GM19328 (cell line): Measurements from ENCODE around the gene RASL10A.

ENCODE experiments used
- ATAC-seq: cut with Tn5 transposase; IDR thresholded peaks from one replicate; pipeline ENCODE4 v1.9.1; 2021; ENCODE audit warnings: mild to moderate bottlenecking, moderate library complexity; ENCODE audit not compliant: unreplicated experiment

RASL10A gene

GRCh38 chr22:29306835-29307595, 8.5 kb downstream of the RASL10A start:
- no peak for ATAC-seq

- no peak for ATAC-seq
These were observed 9.2 kb downstream of the RASL10A start, which contains the start of gene GAS2L1 for GRCh38 chr22:29306175-29306834. TSS of gene GAS2L1 (plus strand) at chr22:29306650. CDS start at chr22:29308106, 1,456 bp downstream.

GRCh38 chr22:29305836-29306174, 9.7 kb downstream of the RASL10A start:
- no peak for ATAC-seq

- ATAC-seq: no peak
These were observed 12.6 kb downstream of the RASL10A start for GRCh38 chr22:29302681-29303465.

- ATAC-seq: no peak
These were observed 13.2 kb downstream of the RASL10A start for GRCh38 chr22:29302402-29302680.

- ATAC-seq: no peak
These were observed 13.6 kb downstream of the RASL10A start for GRCh38 chr22:29301716-29302401.

- no peak for ATAC-seq
These were observed 14.5 kb downstream of the RASL10A start for GRCh38 chr22:29300807-29301601.

GRCh38 chr22:29300467-29300806, 15.1 kb downstream of the RASL10A start:
- no peak for ATAC-seq

GRCh38 chr22:29299136-29299900, 16.2 kb downstream of the RASL10A start:
- no peak for ATAC-seq

- ATAC-seq: no peak
These were observed 16.9 kb downstream of the RASL10A start for GRCh38 chr22:29298641-29299040.

GRCh38 chr22:29292379-29292778, 23.1 kb downstream of the RASL10A start:
- ATAC-seq: no peak

- no peak for ATAC-seq
These were observed 24.3 kb downstream of the RASL10A start for GRCh38 chr22:29291215-29291614.

- no peak for ATAC-seq
These were observed 25.4 kb downstream of the RASL10A start for GRCh38 chr22:29290061-29290460.

- ATAC-seq: no peak
These were observed 26.7 kb downstream of the RASL10A start for GRCh38 chr22:29288837-29289236.

- no peak for ATAC-seq
These were observed 31.3 kb downstream of the RASL10A start for GRCh38 chr22:29284196-29284595.

- no peak for ATAC-seq
These were observed 37.6 kb downstream of the RASL10A start for GRCh38 chr22:29277927-29278326.

- no peak for ATAC-seq
These were observed 39.5 kb downstream of the RASL10A start for GRCh38 chr22:29275819-29276565.

GRCh38 chr22:29275167-29275566, 40.3 kb downstream of the RASL10A start:
- ATAC-seq: no peak

GRCh38 chr22:29272624-29273023, 42.9 kb downstream of the RASL10A start:
- no peak for ATAC-seq
